ENCODE data around the gene SLCO4C1.
"Not testable (repeated sequence)": the region's sequence is repeated elsewhere in the genome, so short reads cannot be mapped to it uniquely, and the experiment has no call there.

The SLCO4C1 gene

GRCh38 chr5:102296178-102296817 is at the start of gene SLCO4C1:
Gene SLCO4C1, minus strand, starts transcription at chr5:102296284. Its CDS starts 22 bp downstream, at chr5:102296262.
- peak; percentile 25 for DNase-seq (ENCODE audit: low read depth)

- no peak for DNase-seq (ENCODE audit: low read depth)
Measured at GRCh38 chr5:102341681-102342288, 45.7 kb upstream of the SLCO4C1 start.

GRCh38 chr5:102324714-102325113 is 28.6 kb upstream of the SLCO4C1 start:
- no peak for DNase-seq (ENCODE audit: low read depth)

GRCh38 chr5:102318801-102319200 is 22.7 kb upstream of the SLCO4C1 start:
- DNase-seq (ENCODE audit: low read depth): not testable (repeated sequence)

GRCh38 chr5:102314328-102314727 is 18.2 kb upstream of the SLCO4C1 start:
- no peak for DNase-seq (ENCODE audit: low read depth)

GRCh38 chr5:102313912-102314311 is 17.8 kb upstream of the SLCO4C1 start:
- DNase-seq (ENCODE audit: low read depth): no peak

GRCh38 chr5:102312586-102313370 is 16.7 kb upstream of the SLCO4C1 start:
- DNase-seq (ENCODE audit: low read depth): no peak

GRCh38 chr5:102309586-102309985 is 13.5 kb upstream of the SLCO4C1 start:
- DNase-seq (ENCODE audit: low read depth): no peak

- DNase-seq (ENCODE audit: low read depth): no peak
Measured at GRCh38 chr5:102307232-102307631, 11.1 kb upstream of the SLCO4C1 start.

- no peak for DNase-seq (ENCODE audit: low read depth)
Measured at GRCh38 chr5:102306121-102306520, 10.0 kb upstream of the SLCO4C1 start.

- DNase-seq (ENCODE audit: low read depth): no peak
Measured at GRCh38 chr5:102295534-102296177, 428 bp downstream of the SLCO4C1 start.

- DNase-seq (ENCODE audit: low read depth): no peak
Measured at GRCh38 chr5:102294886-102295395, 1.1 kb downstream of the SLCO4C1 start.

GRCh38 chr5:102290004-102290403 is 6.1 kb downstream of the SLCO4C1 start:
- DNase-seq (ENCODE audit: low read depth): no peak

GRCh38 chr5:102289251-102289899 is 6.7 kb downstream of the SLCO4C1 start:
- DNase-seq (ENCODE audit: low read depth): no peak

- DNase-seq (ENCODE audit: low read depth): no peak
Measured at GRCh38 chr5:102288630-102289029, 7.5 kb downstream of the SLCO4C1 start.

- DNase-seq (ENCODE audit: low read depth): no peak
Measured at GRCh38 chr5:102286476-102286875, 9.6 kb downstream of the SLCO4C1 start.

- no peak for DNase-seq (ENCODE audit: low read depth)
Measured at GRCh38 chr5:102283102-102283797, 12.8 kb downstream of the SLCO4C1 start.

- no peak for DNase-seq (ENCODE audit: low read depth)
Measured at GRCh38 chr5:102279711-102280110, 16.4 kb downstream of the SLCO4C1 start.

GRCh38 chr5:102278231-102278630 is 17.9 kb downstream of the SLCO4C1 start:
- no peak for DNase-seq (ENCODE audit: low read depth)

GRCh38 chr5:102277144-102277543 is 18.9 kb downstream of the SLCO4C1 start:
- DNase-seq (ENCODE audit: low read depth): no peak

GRCh38 chr5:102271759-102272158 is 24.3 kb downstream of the SLCO4C1 start:
- DNase-seq (ENCODE audit: low read depth): no peak

Measured in stimulated activated CD8-positive, alpha-beta memory T cell treated with anti-CD3 and anti-CD28 coated beads, Interleukin-7, amount 100 ng/mL, for 24 hours (primary cell).